Trophoblast cell (in vitro differentiated cells and primary cell): ENCODE results near the gene FAM241A.

Experiments
- DNase-seq, 2 donors: peaks; one replicate each; pipeline ENCODE4 v3.0.0-alpha.2; 2016
- H2AFZ ChIP-seq: 2 replicates; pipeline ENCODE4 v1.6.1; 2013; ENCODE audit warnings: low read length, moderate library complexity, mild to moderate bottlenecking; ENCODE audit not compliant: insufficient read depth, poor library complexity
- H2AK5ac ChIP-seq: 2 replicates; pipeline ENCODE4 v1.6.1; 2013; ENCODE audit warnings: mild to moderate bottlenecking, low read length
- H2BK120ac ChIP-seq: 2 replicates; pipeline ENCODE4 v1.6.1; 2013; ENCODE audit warnings: low read length, mild to moderate bottlenecking, moderate library complexity; ENCODE audit not compliant: insufficient read depth, poor library complexity
- H2BK12ac ChIP-seq: 2 replicates; pipeline ENCODE4 v1.6.1; 2013; ENCODE audit warnings: mild to moderate bottlenecking, low read length, moderate library complexity
- H2BK5ac ChIP-seq: 2 replicates; pipeline ENCODE4 v1.6.1; 2013; ENCODE audit warnings: low read length, low read depth, moderate library complexity, mild to moderate bottlenecking; ENCODE audit not compliant: poor library complexity
- H3K14ac ChIP-seq: 2 replicates; pipeline ENCODE4 v1.6.1; 2013; ENCODE audit warnings: mild to moderate bottlenecking, low read length
- H3K18ac ChIP-seq: 2 replicates; pipeline ENCODE4 v1.6.1; 2013; ENCODE audit warnings: mild to moderate bottlenecking, low read length
- H3K23ac ChIP-seq: 2 replicates; pipeline ENCODE4 v1.6.1; 2013; ENCODE audit warnings: low read length
- H3K27ac ChIP-seq: 2 replicates; pipeline ENCODE4 v1.5.1; 2013; ENCODE audit warnings: low read depth, mild to moderate bottlenecking, inconsistent platforms, low read length, moderate library complexity
- H3K27me3 ChIP-seq: 2 replicates; pipeline ENCODE4 v1.6.1; 2013; ENCODE audit warnings: inconsistent platforms, mild to moderate bottlenecking, low read length, moderate library complexity; ENCODE audit not compliant: insufficient read depth
- H3K36me3 ChIP-seq, 2 experiments: 1 replicate in 1 of 2; 2 replicates in 1 of 2; pipeline ENCODE4 v1.6.1; 2013; ENCODE audit warnings: low read length in 2 of 2, mild to moderate bottlenecking in 2 of 2, moderate library complexity in 1 of 2; ENCODE audit not compliant: insufficient read depth in 2 of 2, control insufficient read depth in 1 of 2
- H3K4ac ChIP-seq: 2 replicates; pipeline ENCODE4 v1.6.1; 2013; ENCODE audit warnings: low read depth, mild to moderate bottlenecking, low read length, moderate library complexity
- H3K4me1 ChIP-seq, 2 experiments: 1 replicate in 1 of 2; 2 replicates in 1 of 2; pipeline ENCODE4 v1.6.1; 2013; ENCODE audit warnings: low read length in 2 of 2, mild to moderate bottlenecking in 2 of 2, moderate library complexity in 1 of 2; ENCODE audit not compliant: insufficient read depth in 2 of 2, control insufficient read depth in 1 of 2
- H3K4me2 ChIP-seq: 2 replicates; pipeline ENCODE4 v1.6.1; 2013; ENCODE audit warnings: inconsistent platforms, mild to moderate bottlenecking, low read length, moderate library complexity
- H3K4me3 ChIP-seq: 2 replicates; pipeline ENCODE4 v1.5.1; 2013; ENCODE audit warnings: mild to moderate bottlenecking, low read depth, low read length, inconsistent platforms
- H3K79me1 ChIP-seq: one replicate; pipeline ENCODE4 v1.6.1; 2013; ENCODE audit warnings: low read length
- H3K79me2 ChIP-seq: 2 replicates; pipeline ENCODE4 v1.6.1; 2013; ENCODE audit warnings: low read length, mild to moderate bottlenecking; ENCODE audit not compliant: control insufficient read depth, insufficient read depth, poor library complexity
- H3K9ac ChIP-seq: 2 replicates; pipeline ENCODE4 v1.6.1; 2013; ENCODE audit warnings: mild to moderate bottlenecking, low read length
- H3K9me3 ChIP-seq: 2 replicates; pipeline ENCODE4 v1.6.1; 2013; ENCODE audit warnings: low read depth, mild to moderate bottlenecking, control low read depth, inconsistent platforms, low read length; ENCODE audit not compliant: insufficient read depth
- H4K12ac ChIP-seq: 2 replicates; pipeline ENCODE4 v1.6.1; 2013; ENCODE audit warnings: low read depth, mild to moderate bottlenecking, low read length, moderate library complexity
- H4K8ac ChIP-seq: 2 replicates; pipeline ENCODE4 v1.6.1; 2013; ENCODE audit warnings: low read depth, mild to moderate bottlenecking, low read length, moderate library complexity
- H4K91ac ChIP-seq: one replicate; pipeline ENCODE4 v1.6.1; 2013; ENCODE audit warnings: low read depth, mild to moderate bottlenecking, low read length, moderate library complexity
- WGBS: extraction: QIAGEN DNeasy Blood & Tissue Kit; methylation state at CpG from one replicate; pipeline ENCODE4 v1.1.7; 2013; ENCODE audit warnings: missing lambda C conversion rate; ENCODE audit not compliant: insufficient read length, insufficient coverage; ENCODE audit errors: extremely low coverage; 5-methylcytosine and 5-hydroxymethylcytosine counted together

The FAM241A gene

GRCh38 chr4:112127048-112127637 is 18.1 kb upstream of the FAM241A start:
- H3K4ac ChIP-seq = no peak overlapping the region
- H3K9me3 ChIP-seq = no peaks in the 10 kb centered on the region
- DNase-seq = no peak
- no peaks in the 10 kb centered on the region for H3K27me3 ChIP-seq
- H3K27ac ChIP-seq = no peak overlapping the region
- H3K36me3 ChIP-seq = no peaks in the 10 kb centered on the region
- H2BK5ac ChIP-seq = no peak overlapping the region
- H3K9ac ChIP-seq = no peak overlapping the region
- H3K4me2 ChIP-seq = no peak overlapping the region
- no peak overlapping the region for H4K91ac ChIP-seq
- H2AFZ ChIP-seq = no peak overlapping the region
- H3K4me3 ChIP-seq = no peak overlapping the region
- no CpG with 5 or more reads among the region's 2 CpGs for WGBS
- H4K8ac ChIP-seq = no peak overlapping the region
- H3K79me1 ChIP-seq = no peaks in the 10 kb centered on the region
- no peak overlapping the region for H3K14ac ChIP-seq
- no peak overlapping the region for H2AK5ac ChIP-seq
- no peak overlapping the region for H4K12ac ChIP-seq
- H3K4me1 ChIP-seq = no peaks in the 10 kb centered on the region
- no peak overlapping the region for H3K18ac ChIP-seq
- H3K23ac ChIP-seq = no peak overlapping the region
- H3K79me2 ChIP-seq = no peaks in the 10 kb centered on the region
- no peak overlapping the region for H2BK12ac ChIP-seq
- no peak overlapping the region for H2BK120ac ChIP-seq

DNA sequence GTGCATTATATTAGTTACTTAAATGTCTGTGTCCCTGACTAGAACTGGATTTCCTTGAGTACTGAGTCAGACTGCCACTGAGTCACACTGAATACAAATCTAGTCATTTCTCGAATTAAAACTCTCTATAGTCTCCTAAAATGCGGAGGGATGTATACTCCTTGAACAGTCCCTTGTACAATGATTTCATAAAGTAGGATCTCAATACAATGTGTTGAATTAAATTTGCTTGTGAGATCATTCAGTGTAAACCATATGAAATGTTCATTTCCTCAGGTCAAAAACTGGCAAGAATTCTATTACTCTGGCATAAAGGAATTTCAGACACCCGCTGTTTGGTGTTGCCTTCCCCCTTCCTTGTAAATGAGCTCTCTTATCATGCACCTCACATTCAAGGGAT is 17.5 kb upstream of the FAM241A start:
- no CpG with 5 or more reads among the region's 3 CpGs for WGBS

GRCh38 chr4:112128452-112128851 is 16.8 kb upstream of the FAM241A start:
- no peak overlapping the region for H4K12ac ChIP-seq
- H2BK12ac ChIP-seq = no peak overlapping the region
- H3K27me3 ChIP-seq = no peaks in the 10 kb centered on the region
- H3K23ac ChIP-seq = no peak overlapping the region
- H3K4ac ChIP-seq = no peak overlapping the region
- H3K79me1 ChIP-seq = no peaks in the 10 kb centered on the region
- no peak overlapping the region for H3K4me3 ChIP-seq
- no peak overlapping the region for H2AK5ac ChIP-seq
- DNase-seq = no peak
- H3K9ac ChIP-seq = no peak overlapping the region
- H2BK5ac ChIP-seq = no peak overlapping the region
- H3K27ac ChIP-seq = no peak overlapping the region
- H2BK120ac ChIP-seq = no peak overlapping the region
- no peaks in the 10 kb centered on the region for H3K9me3 ChIP-seq
- H3K14ac ChIP-seq = no peak overlapping the region
- no peak overlapping the region for H4K91ac ChIP-seq
- H3K4me2 ChIP-seq = no peak overlapping the region
- no peak overlapping the region for H4K8ac ChIP-seq
- no peak overlapping the region for H2AFZ ChIP-seq
- no peak overlapping the region for H3K18ac ChIP-seq
- no peaks in the 10 kb centered on the region for H3K79me2 ChIP-seq
- WGBS = no CpG with 5 or more reads among the region's 2 CpGs
- H3K36me3 ChIP-seq = no peaks in the 10 kb centered on the region
- H3K4me1 ChIP-seq = no peaks in the 10 kb centered on the region

More for the DNA sequence above, 17.5 kb upstream of the FAM241A start:
- no peak overlapping the region for H2BK120ac ChIP-seq
- no peak overlapping the region for H4K12ac ChIP-seq
- H3K27me3 ChIP-seq = no peaks in the 10 kb centered on the region
- no peak overlapping the region for H3K14ac ChIP-seq
- no peaks in the 10 kb centered on the region for H3K79me2 ChIP-seq
- no peak overlapping the region for H3K18ac ChIP-seq
- no peak for DNase-seq
- H2AK5ac ChIP-seq = no peak overlapping the region
- H3K4me1 ChIP-seq = no peaks in the 10 kb centered on the region
- H3K9ac ChIP-seq = no peak overlapping the region
- H2BK5ac ChIP-seq = no peak overlapping the region
- H3K23ac ChIP-seq = no peak overlapping the region
- H3K4ac ChIP-seq = no peak overlapping the region
- H4K8ac ChIP-seq = no peak overlapping the region
- no peak overlapping the region for H4K91ac ChIP-seq
- H2AFZ ChIP-seq = no peak overlapping the region
- no peak overlapping the region for H3K27ac ChIP-seq
- no peak overlapping the region for H3K4me2 ChIP-seq
- no peaks in the 10 kb centered on the region for H3K9me3 ChIP-seq
- no peak overlapping the region for H2BK12ac ChIP-seq
- H3K4me3 ChIP-seq = no peak overlapping the region
- H3K79me1 ChIP-seq = no peaks in the 10 kb centered on the region
- H3K36me3 ChIP-seq = no peaks in the 10 kb centered on the region

- H2BK120ac ChIP-seq = no peak overlapping the region
- H3K4me2 ChIP-seq = no peak overlapping the region
- no peak overlapping the region for H3K27ac ChIP-seq
- no peaks in the 10 kb centered on the region for H3K4me1 ChIP-seq
- H3K36me3 ChIP-seq = no peaks in the 10 kb centered on the region
- no peak overlapping the region for H3K4ac ChIP-seq
- no peak overlapping the region for H3K23ac ChIP-seq
- no peak overlapping the region for H3K9ac ChIP-seq
- no peak overlapping the region for H3K18ac ChIP-seq
- no peaks in the 10 kb centered on the region for H3K79me2 ChIP-seq
- no peak overlapping the region for H4K8ac ChIP-seq
- no peak overlapping the region for H3K14ac ChIP-seq
- H2BK5ac ChIP-seq = no peak overlapping the region
- H2AK5ac ChIP-seq = no peak overlapping the region
- no CpG with 5 or more reads among the region's 4 CpGs for WGBS
- no peak for DNase-seq
- no peak overlapping the region for H2BK12ac ChIP-seq
- H3K4me3 ChIP-seq = no peak overlapping the region
- H3K9me3 ChIP-seq = no peaks in the 10 kb centered on the region
- H3K27me3 ChIP-seq = no peaks in the 10 kb centered on the region
- no peak overlapping the region for H2AFZ ChIP-seq
- no peak overlapping the region for H4K12ac ChIP-seq
- H3K79me1 ChIP-seq = no peaks in the 10 kb centered on the region
- no peak overlapping the region for H4K91ac ChIP-seq
Measured at GRCh38 chr4:112130906-112131305, 14.3 kb upstream of the FAM241A start.
